ENCODE measurements around the gene RGS12. TPM values are rescaled to one million over a fixed set of nuclear protein-coding genes. Genes with fewer than 3 reads are reported as not detected.

The RGS12 gene
- total RNA-seq, 4 donors from 2014 or later: 12.4 to 77.4 (median 17.3) TPM

DNA sequence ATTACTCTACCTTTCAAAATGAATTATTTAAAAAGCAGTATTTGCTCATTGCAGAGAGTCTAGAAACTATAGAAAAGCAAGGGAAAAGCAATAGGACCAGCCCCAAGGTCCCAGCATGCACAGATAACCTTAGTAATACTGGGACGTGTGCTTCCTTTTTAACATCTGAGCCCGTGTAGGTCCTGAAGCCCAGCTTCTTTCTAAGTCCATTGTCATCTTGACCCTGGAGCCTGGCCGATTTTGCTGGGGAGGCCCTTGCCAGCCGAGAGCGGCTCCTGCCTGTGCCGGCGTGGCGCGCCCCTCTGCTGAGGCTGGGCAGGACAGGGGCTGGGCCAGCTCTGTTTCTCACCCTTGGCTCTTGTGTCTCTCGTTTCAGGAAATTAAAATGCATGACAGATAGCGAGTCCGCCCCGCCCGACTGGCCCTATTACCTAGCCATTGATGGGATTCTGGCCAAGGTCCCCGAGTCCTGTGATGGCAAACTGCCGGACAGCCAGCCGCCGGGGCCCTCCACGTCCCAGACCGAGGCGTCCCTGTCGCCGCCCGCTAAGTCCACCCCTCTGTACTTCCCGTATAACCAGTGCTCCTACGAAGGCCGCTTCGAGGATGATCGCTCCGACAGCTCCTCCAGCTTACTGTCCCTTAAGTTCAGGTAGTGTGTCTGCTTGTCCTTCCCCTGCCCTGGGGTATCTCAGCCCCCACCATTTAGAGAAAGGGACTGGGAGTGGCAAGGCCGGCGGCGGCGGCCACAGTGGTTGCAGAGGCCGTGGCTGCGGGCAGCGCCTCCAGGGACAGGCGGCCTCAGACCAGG, 39.8 kb upstream of the RGS12 start:
- H3K9me3 ChIP-seq: no peaks in the 10 kb centered on the region
- no peaks in the 10 kb centered on the region for H3K27me3 ChIP-seq
- no peak for DNase-seq
- H3K4me3 ChIP-seq: no peak overlapping the region
- WGBS, 2 donors (ENCODE audit: low coverage in 1 of 2): 65 to 87% methylated on average over 6 to 37 of the region's 38 CpGs
- H3K4me1 ChIP-seq: no peaks in the 10 kb centered on the region
- no peaks in the 10 kb centered on the region for H3K36me3 ChIP-seq
- in situ Hi-C loops (cut with MboI; ENCODE audit: low pct_ligation_motif_present in 1 of 4, low pct_unique_long_range_greater_than_20kb in 1 of 4, low sequenced_read_pairs in 3 of 4): no loop called here
- intact Hi-C loops (cut with DNase I; ENCODE audit: low total_unique reads): no loop called here
- TF ChIP-seq POLR2A (IDR thresholded peaks at IDR 0.05) (no peak), POLR2AphosphoS5 (IDR thresholded peaks at IDR 0.05) (no peak), EP300 (IDR thresholded peaks at IDR 0.05; ENCODE audit: low read depth) (no peak)
- TF ChIP-seq, protein P1, sequence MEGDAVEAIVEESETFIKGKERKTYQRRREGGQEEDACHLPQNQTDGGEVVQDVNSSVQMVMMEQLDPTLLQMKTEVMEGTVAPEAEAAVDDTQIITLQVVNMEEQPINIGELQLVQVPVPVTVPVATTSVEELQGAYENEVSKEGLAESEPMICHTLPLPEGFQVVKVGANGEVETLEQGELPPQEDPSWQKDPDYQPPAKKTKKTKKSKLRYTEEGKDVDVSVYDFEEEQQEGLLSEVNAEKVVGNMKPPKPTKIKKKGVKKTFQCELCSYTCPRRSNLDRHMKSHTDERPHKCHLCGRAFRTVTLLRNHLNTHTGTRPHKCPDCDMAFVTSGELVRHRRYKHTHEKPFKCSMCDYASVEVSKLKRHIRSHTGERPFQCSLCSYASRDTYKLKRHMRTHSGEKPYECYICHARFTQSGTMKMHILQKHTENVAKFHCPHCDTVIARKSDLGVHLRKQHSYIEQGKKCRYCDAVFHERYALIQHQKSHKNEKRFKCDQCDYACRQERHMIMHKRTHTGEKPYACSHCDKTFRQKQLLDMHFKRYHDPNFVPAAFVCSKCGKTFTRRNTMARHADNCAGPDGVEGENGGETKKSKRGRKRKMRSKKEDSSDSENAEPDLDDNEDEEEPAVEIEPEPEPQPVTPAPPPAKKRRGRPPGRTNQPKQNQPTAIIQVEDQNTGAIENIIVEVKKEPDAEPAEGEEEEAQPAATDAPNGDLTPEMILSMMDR (IDR thresholded peaks at IDR 0.05): no peak
- H3K27ac ChIP-seq: no peak overlapping the region

DNA sequence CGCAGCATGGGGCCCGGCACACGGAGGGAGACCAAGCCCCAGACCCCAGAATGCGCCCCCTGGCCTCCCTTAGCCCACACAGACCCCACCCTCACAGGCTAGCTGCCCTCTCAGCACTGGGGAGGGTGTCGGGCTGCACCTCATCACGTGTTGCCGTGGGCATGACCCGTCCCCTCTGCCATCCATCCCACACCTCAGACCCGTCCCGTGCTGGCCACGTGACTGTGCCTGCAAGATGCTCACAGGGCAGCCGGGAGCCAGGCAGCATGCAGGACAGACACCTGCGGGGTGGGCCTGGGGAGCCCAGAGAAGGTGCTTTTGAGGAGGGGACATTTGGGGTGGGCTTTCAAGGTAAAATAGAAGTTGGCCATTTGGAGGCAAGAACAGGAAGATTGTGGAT, 39.0 kb upstream of the RGS12 start:
- in situ Hi-C loops (cut with MboI; ENCODE audit: low pct_ligation_motif_present in 1 of 4, low pct_unique_long_range_greater_than_20kb in 1 of 4, low sequenced_read_pairs in 3 of 4) (no loop called here), intact Hi-C loops (cut with DNase I; ENCODE audit: low total_unique reads) (no loop called here)
- WGBS, 2 donors (ENCODE audit: low coverage in 1 of 2): 83 to 91% methylated on average over 2 to 13 of the region's 13 CpGs
- no peaks in the 10 kb centered on the region for H3K4me1 ChIP-seq
- H3K36me3 ChIP-seq: no peaks in the 10 kb centered on the region
- no peak overlapping the region for H3K27ac ChIP-seq
- DNase-seq: peak; percentile 3
- no peaks in the 10 kb centered on the region for H3K27me3 ChIP-seq
- TF ChIP-seq, protein P1 (IDR thresholded peaks at IDR 0.05): no peak
- no peak for TF ChIP-seq POLR2AphosphoS5 (IDR thresholded peaks at IDR 0.05)
- no peak for TF ChIP-seq POLR2A (IDR thresholded peaks at IDR 0.05)
- TF ChIP-seq EP300 (IDR thresholded peaks at IDR 0.05; ENCODE audit: low read depth): no peak
- H3K4me3 ChIP-seq: no peak overlapping the region
- no peaks in the 10 kb centered on the region for H3K9me3 ChIP-seq

- Histone ChIP-seq H3K4me1 (no peaks in the 10 kb centered on the region), H3K4me3 (no peak overlapping the region), H3K9me3 (no peaks in the 10 kb centered on the region), H3K27ac (no peak overlapping the region), H3K27me3 (no peaks in the 10 kb centered on the region), H3K36me3 (no peaks in the 10 kb centered on the region)
- intact Hi-C loops (cut with DNase I; ENCODE audit: low total_unique reads) (no loop called here), in situ Hi-C loops (cut with MboI; ENCODE audit: low pct_ligation_motif_present in 1 of 4, low pct_unique_long_range_greater_than_20kb in 1 of 4, low sequenced_read_pairs in 3 of 4) (no loop called here)
- WGBS, 2 donors (ENCODE audit: low coverage in 1 of 2): 94% methylated on average over 10 of the region's 14 CpGs; no CpG with 5 or more reads in 1 of the 2 donors
- TF ChIP-seq POLR2A (IDR thresholded peaks at IDR 0.05) (no peak), EP300 (IDR thresholded peaks at IDR 0.05; ENCODE audit: low read depth) (no peak), POLR2AphosphoS5 (IDR thresholded peaks at IDR 0.05) (no peak)
- TF ChIP-seq, protein P1 (IDR thresholded peaks at IDR 0.05): no peak
- peak; percentile 5 for DNase-seq
These were observed 38.3 kb upstream of the RGS12 start for GRCh38 chr4:3254302-3255131.

DNA sequence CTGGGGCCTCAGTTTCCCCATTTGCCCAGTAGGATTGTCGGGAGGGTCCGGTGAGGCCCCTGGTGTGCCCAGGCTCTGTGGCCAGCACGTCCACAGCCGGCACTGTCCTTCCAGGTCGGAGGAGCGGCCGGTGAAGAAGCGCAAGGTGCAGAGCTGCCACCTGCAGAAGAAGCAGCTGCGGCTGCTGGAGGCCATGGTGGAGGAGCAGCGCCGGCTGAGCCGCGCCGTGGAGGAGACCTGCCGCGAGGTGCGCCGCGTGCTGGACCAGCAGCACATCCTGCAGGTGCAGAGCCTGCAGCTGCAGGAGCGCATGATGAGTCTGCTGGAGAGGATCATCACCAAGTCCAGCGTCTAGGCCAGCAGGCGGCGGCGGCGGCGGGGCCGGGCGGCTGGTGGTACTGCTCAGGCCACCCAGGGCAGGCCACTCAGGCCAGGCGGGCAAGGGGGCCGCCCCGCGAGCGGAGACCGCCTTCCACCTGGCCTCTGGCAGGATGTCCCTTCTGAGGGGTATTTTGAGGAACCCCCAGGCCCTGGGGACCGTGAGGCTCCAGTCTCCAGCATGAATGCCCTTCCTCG, 37.1 kb upstream of the RGS12 start:
- intact Hi-C loops (cut with DNase I; ENCODE audit: low total_unique reads): no loop called here
- no peaks in the 10 kb centered on the region for H3K27me3 ChIP-seq
- no peaks in the 10 kb centered on the region for H3K4me1 ChIP-seq
- in situ Hi-C loops (cut with MboI; ENCODE audit: low pct_ligation_motif_present in 1 of 4, low pct_unique_long_range_greater_than_20kb in 1 of 4, low sequenced_read_pairs in 3 of 4): no loop called here
- no peaks in the 10 kb centered on the region for H3K9me3 ChIP-seq
- DNase-seq: peak; percentile 4
- TF ChIP-seq POLR2AphosphoS5 (IDR thresholded peaks at IDR 0.05) (no peak), POLR2A (IDR thresholded peaks at IDR 0.05) (no peak), EP300 (IDR thresholded peaks at IDR 0.05; ENCODE audit: low read depth) (no peak)
- TF ChIP-seq, protein P1 (IDR thresholded peaks at IDR 0.05): no peak
- no peak overlapping the region for H3K4me3 ChIP-seq
- H3K36me3 ChIP-seq: no peaks in the 10 kb centered on the region
- 97% methylated on average over 36 of the region's 36 CpGs; no CpG with 5 or more reads in 1 of the 2 donors for WGBS, 2 donors (ENCODE audit: low coverage in 1 of 2)
- H3K27ac ChIP-seq: no peak overlapping the region
